ENCODE results near the gene BRWD1.
A peak's percentile ranks its signal among the peaks of the same experiment; 100 is the strongest.

BRWD1 gene

GRCh38 chr21:39313571-39314142 is at the start of gene BRWD1:
Gene BRWD1, minus strand, starts transcription at chr21:39313632. Its CDS starts 141 bp downstream, at chr21:39313491.
- peak; percentile 91 for DNase-seq (ENCODE audit: low spot score)
- TF ChIP-seq, protein P1, sequence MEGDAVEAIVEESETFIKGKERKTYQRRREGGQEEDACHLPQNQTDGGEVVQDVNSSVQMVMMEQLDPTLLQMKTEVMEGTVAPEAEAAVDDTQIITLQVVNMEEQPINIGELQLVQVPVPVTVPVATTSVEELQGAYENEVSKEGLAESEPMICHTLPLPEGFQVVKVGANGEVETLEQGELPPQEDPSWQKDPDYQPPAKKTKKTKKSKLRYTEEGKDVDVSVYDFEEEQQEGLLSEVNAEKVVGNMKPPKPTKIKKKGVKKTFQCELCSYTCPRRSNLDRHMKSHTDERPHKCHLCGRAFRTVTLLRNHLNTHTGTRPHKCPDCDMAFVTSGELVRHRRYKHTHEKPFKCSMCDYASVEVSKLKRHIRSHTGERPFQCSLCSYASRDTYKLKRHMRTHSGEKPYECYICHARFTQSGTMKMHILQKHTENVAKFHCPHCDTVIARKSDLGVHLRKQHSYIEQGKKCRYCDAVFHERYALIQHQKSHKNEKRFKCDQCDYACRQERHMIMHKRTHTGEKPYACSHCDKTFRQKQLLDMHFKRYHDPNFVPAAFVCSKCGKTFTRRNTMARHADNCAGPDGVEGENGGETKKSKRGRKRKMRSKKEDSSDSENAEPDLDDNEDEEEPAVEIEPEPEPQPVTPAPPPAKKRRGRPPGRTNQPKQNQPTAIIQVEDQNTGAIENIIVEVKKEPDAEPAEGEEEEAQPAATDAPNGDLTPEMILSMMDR (IDR thresholded peaks at IDR 0.05; ENCODE audit: extremely low read depth, missing control alignments), result peak; percentile 13

GRCh38 chr21:39362733-39363132 is 49.3 kb upstream of the BRWD1 start:
- DNase-seq (ENCODE audit: low spot score), result no peak
- TF ChIP-seq, protein P1 (IDR thresholded peaks at IDR 0.05; ENCODE audit: extremely low read depth, missing control alignments), result no peak

DNA sequence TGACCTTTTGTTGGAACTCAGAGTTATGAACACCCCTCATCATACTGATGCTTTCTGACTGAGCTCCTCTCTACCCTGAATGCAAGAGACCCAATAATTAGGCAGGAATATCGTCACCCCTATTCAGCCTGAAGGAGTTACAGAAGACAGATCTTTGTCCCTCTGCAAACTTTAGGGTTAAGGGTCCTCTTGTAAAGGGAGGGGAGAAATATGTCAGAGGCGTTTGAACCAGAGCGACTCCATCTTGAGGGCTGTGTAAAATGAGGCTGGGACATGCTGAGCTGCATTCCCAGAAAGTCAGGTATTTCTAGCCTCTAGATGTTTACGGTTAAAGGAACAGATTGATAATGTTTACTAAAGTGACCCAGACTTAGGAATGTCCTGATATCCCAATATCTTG is 46.0 kb upstream of the BRWD1 start:
- TF ChIP-seq, protein P1 (IDR thresholded peaks at IDR 0.05; ENCODE audit: extremely low read depth, missing control alignments), result no peak
- DNase-seq (ENCODE audit: low spot score), result no peak

GRCh38 chr21:39353295-39353694 is 39.9 kb upstream of the BRWD1 start:
- TF ChIP-seq, protein P1 (IDR thresholded peaks at IDR 0.05; ENCODE audit: extremely low read depth, missing control alignments), result no peak
- no peak for DNase-seq (ENCODE audit: low spot score)

DNA sequence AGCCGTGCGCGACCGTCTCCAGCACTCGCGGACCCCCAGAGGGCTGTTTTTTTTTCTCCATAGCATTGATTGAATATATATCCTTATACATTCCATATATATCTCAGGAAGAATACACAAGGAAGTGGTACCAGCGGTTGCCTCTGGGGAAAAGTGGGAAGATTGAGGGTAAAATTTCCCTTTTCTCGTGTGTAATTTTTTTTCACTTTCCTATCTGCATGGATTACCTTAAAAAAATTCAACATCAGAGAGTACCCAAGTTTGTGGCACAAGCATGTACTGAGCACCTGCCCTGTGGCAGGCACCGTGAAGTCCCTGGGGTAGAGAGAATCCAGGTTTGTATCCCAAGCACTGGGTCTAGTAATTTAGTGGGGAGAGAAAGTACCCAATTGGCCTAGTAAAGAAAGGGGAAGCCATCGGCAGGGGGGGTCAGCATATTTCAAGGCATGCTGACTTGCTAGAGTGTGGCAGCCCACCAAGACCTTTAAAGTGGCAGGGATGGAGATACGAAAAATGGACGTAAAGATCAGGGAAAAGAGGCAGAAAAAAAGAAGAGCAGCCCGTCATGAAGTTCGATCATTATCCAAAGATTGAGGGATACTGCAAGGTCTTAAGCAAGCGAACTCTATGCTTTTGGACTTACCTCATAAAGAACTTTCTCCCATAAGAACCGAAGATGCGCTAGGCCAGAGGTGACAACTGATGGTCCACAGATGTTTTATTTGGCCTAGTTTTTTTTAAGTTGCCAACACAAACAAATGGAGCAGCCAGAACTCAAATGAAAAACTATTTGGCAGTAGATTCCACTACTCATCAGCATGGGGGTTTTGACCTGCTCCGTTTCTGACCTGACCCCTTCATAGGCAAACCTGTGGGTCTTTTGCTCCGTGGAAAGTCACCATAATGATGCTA is 36.9 kb upstream of the BRWD1 start:
- TF ChIP-seq, protein P1 (IDR thresholded peaks at IDR 0.05; ENCODE audit: extremely low read depth, missing control alignments), result no peak
- no peak for DNase-seq (ENCODE audit: low spot score)

DNA sequence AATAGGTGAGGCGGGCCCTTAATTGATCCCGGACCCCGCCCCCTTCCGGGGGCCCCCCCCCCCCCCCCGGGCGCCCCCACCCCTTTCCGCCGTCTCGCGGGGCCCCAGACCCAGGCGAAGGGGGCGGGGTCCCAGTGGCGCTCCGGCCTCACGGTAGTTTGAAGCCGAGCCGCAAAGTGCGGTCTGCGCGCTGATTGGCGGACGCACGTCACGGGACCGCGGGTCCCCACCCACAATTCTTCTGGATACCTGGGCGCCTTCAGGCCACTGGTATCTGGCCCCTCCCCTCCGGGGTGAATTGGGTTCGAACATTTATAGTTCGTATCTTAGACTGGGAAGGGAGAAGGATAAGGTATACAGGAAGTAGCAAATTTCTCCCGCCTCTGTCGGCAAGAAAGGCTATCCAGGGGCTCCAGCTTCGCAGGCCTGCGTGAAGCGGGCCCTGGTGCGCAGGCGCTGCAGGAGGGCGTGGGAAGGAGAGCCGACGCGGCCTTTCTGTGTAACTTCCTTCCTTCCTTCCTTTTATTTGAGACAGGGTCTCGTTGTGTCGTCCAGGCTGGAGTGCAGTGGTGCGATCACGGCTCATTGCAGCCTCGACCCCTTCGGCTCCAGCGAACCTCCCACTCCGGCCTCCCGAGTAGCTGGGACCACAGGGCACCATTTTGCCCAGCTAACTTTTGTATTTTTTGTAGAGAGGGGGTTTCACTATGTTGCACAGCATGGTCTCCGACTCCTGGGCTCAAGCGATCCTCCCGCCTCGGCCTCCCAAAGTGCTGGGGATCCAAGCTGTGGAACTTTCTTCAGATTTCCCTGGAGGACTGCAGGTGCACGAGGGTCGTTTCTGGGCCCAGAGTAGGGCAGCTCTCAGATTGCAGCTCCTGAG is 36.0 kb upstream of the BRWD1 start:
- peak; percentile 99 for DNase-seq (ENCODE audit: low spot score)
- TF ChIP-seq, protein P1 (IDR thresholded peaks at IDR 0.05; ENCODE audit: extremely low read depth, missing control alignments), result no peak
